Gastrocnemius medialis (tissue), 4 donors: ENCODE data around the gene SF3B6. TPM values are rescaled to one million over a fixed set of nuclear protein-coding genes. Genes with fewer than 3 reads are reported as not detected.
"Not testable (repeated sequence)": the region's sequence is repeated elsewhere in the genome, so short reads cannot be mapped to it uniquely, and the experiment has no call there.

ENCODE experiments used
- ATAC-seq, 2 donors: fragments of 150-250 bp; one replicate each; pipeline ENCODE4 v1.9.1; 2016
- DNase-seq, 2 donors: peaks; one replicate each; pipeline ENCODE4 v3.0.0-alpha.2; 2019
- H3K27ac ChIP-seq, 4 donors: fragments of 200-600 bp; sonication (generic); 1 replicate in 1 of 4; 2 replicates in 3 of 4; pipeline ENCODE4 v1.5.1; 2016 to 2018; ENCODE audit warnings: mild to moderate bottlenecking in 2 of 4, moderate library complexity in 1 of 4
- H3K27me3 ChIP-seq, 3 donors: fragments of 200-600 bp; sonication (generic) in 2 of 3; 1 replicate in 1 of 3; 2 replicates in 2 of 3; pipeline versions ENCODE4 v1.5.1 to v1.6.0; 2016 to 2019; ENCODE audit warnings: mild to moderate bottlenecking in 1 of 3, moderate library complexity in 1 of 3
- H3K36me3 ChIP-seq, 2 donors: fragments of 200-600 bp; sonication (generic) in 1 of 2; one replicate each; pipeline ENCODE4 v1.5.1; 2017 to 2018
- H3K4me1 ChIP-seq, 2 donors: fragments of 200-600 bp; sonication (generic) in 1 of 2; one replicate each; pipeline ENCODE4 v1.5.1; 2016 to 2017; ENCODE audit warnings: mild to moderate bottlenecking in 2 of 2
- H3K4me3 ChIP-seq, 4 donors: fragments of 200-600 bp; sonication (generic) in 3 of 4; 1 replicate in 1 of 4; 2 replicates in 3 of 4; pipeline ENCODE4 v1.5.1; 2016 to 2019; ENCODE audit warnings: mild to moderate bottlenecking in 2 of 4
- H3K9me3 ChIP-seq, 3 donors: fragments of 200-600 bp; sonication (generic) in 2 of 3; 1 replicate in 1 of 3; 2 replicates in 2 of 3; pipeline ENCODE4 v1.5.1; 2016 to 2019
- POLR2A ChIP-seq, 2 donors: fragments of 450-650 bp; IDR thresholded peaks; one replicate each; pipeline ENCODE4 v1.6.1; 2017; ENCODE audit warnings: antibody characterized with exemption in 2 of 2, mild to moderate bottlenecking in 2 of 2, moderate library complexity in 2 of 2
- in situ Hi-C, 4 donors: fragments of 200-750 bp; cut with MboI; loops; one replicate each; pipeline versions ENCODE4 v1.15.0 to v1.8.0; 2017; ENCODE audit warnings: low sequenced_read_pairs in 4 of 4
- intact Hi-C: fragments of 100-400 bp; cut with DNase I; formaldehyde crosslinking; loops from one replicate; pipeline ENCODE4 v1.15.1; 2023; ENCODE audit warnings: low total_unique reads
- total RNA-seq, 4 donors: library from RNA; depleted of rRNA; stranded (reverse); fragments of >200 nt; gene quantifications; one replicate each; pipeline versions ENCODE4 v1.1.0 to v1.2.3, GENCODE V29; 2016
- TF ChIP-seq, protein P1 (sequence below), 5 experiments: fragments of 450-650 bp in 3 of 5; fragments of 200-600 bp in 2 of 5; sonication (generic) in 2 of 5; IDR thresholded peaks in 4 of 5; conservative IDR thresholded peaks in 1 of 5; 1 replicate in 4 of 5; 2 replicates in 1 of 5; pipeline ENCODE4 v1.5.1; 2016 to 2019; ENCODE audit warnings: antibody characterized with exemption in 5 of 5, mild to moderate bottlenecking in 3 of 5, moderate library complexity in 3 of 5

Gene SF3B6
- total RNA-seq, 4 donors from 2014 or later: 55.2 to 88.1 (median 70.5) TPM

DNA sequence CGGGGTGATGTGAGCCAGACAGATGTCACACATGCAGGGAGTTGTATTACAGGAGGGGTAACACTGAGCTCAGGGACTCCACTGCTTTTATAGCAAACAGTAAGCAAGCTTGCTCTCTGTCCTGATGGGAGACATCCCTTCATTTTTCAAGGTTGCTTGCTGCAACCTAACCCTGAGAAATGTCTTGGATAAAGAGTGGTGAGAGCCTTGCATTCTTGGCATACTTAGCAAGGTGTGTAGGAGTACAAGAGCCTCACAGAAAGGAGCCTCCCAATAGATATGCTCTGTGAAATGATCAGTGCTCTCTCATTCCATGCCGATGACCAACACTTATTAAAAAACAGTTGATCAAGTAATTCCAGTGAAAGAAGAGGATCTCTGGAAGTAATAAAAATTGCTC, 38.9 kb upstream of the SF3B6 start:
- peaks cover 0 to 4% of the 10 kb centered on the region in 2 donors for H3K36me3 ChIP-seq
- in situ Hi-C loops (no loop called here), intact Hi-C loops (no loop called here)
- DNase-seq: no peak
- ATAC-seq: no peak
- no peak overlapping the region for H3K27ac ChIP-seq
- H3K4me1 ChIP-seq: no peaks in the 10 kb centered on the region
- TF ChIP-seq POLR2A (IDR thresholded peaks at IDR 0.05): no peak
- TF ChIP-seq, protein P1, sequence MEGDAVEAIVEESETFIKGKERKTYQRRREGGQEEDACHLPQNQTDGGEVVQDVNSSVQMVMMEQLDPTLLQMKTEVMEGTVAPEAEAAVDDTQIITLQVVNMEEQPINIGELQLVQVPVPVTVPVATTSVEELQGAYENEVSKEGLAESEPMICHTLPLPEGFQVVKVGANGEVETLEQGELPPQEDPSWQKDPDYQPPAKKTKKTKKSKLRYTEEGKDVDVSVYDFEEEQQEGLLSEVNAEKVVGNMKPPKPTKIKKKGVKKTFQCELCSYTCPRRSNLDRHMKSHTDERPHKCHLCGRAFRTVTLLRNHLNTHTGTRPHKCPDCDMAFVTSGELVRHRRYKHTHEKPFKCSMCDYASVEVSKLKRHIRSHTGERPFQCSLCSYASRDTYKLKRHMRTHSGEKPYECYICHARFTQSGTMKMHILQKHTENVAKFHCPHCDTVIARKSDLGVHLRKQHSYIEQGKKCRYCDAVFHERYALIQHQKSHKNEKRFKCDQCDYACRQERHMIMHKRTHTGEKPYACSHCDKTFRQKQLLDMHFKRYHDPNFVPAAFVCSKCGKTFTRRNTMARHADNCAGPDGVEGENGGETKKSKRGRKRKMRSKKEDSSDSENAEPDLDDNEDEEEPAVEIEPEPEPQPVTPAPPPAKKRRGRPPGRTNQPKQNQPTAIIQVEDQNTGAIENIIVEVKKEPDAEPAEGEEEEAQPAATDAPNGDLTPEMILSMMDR (IDR thresholded peaks at IDR 0.05 in 4 of 5, conservative IDR thresholded peaks at IDR 0.05 in 1 of 5): no peak
- no peak overlapping the region for H3K4me3 ChIP-seq
- no peaks in the 10 kb centered on the region for H3K9me3 ChIP-seq
- no peaks in the 10 kb centered on the region for H3K27me3 ChIP-seq

DNA sequence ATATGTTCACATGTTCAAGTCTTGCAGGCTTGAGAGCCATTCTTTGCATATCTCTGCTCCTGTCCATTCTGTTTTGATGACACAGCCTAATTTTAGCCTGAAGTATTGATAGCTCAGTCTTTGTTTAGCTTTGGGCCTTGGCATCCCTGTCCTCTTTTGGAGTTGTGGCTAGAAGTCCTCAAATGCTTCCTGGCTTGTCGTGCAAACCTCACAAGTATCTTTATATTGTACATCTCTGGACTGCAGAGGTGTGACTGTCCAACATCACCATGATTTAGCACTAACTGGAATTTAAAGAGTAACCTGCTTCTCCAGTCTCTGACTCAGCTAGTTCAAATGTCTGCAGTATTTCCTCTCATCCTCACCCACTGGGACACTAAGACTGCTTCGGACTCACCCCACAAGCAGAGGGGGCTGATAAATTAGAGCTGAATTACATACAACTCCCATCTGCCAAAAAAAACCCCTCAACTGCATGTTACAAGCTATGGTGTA, 35.3 kb upstream of the SF3B6 start:
- Histone ChIP-seq H3K4me3 (no peak overlapping the region), H3K36me3 (peaks cover 0 to 4% of the 10 kb centered on the region in 2 donors), H3K9me3 (no peaks in the 10 kb centered on the region), H3K4me1 (no peaks in the 10 kb centered on the region), H3K27me3 (no peaks in the 10 kb centered on the region), H3K27ac (no peak overlapping the region)
- no peak for ATAC-seq
- in situ Hi-C loops: no loop called here
- intact Hi-C loops: no loop called here
- no peak for TF ChIP-seq POLR2A (IDR thresholded peaks at IDR 0.05)
- TF ChIP-seq, protein P1 (IDR thresholded peaks at IDR 0.05 in 4 of 5, conservative IDR thresholded peaks at IDR 0.05 in 1 of 5): no peak
- DNase-seq: no peak

DNA sequence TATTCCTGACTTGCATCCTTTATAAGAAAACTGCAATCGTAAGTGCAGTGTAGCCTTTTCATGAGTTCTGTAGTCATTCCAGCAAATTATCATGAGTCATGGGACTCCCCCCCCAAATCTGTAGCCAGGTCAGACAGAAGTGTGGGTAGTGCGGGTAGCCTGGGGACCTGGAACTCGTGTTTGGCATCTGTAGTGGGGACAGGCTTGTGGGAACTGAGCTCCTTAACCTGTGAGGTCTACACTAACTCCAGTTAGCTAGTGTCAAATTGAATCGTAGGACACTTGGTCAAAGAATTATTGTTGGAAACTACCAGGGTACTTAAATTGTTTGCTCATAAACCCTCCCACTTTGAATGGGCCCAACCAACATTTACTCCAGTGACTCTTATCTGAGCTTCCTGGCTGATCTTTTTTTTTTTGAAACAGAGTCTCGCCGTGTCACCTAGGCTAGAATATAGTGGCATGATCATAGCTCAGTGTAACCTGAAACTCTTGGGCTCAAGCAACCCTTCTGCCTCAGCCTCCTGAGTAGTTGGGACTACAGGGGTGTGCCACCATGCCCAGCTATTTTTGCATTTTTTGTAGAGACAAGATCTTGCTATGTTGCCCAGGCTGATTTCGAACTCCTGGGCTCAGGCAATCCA, 34.7 kb upstream of the SF3B6 start:
- Histone ChIP-seq H3K36me3 (peaks cover 0 to 4% of the 10 kb centered on the region in 2 donors), H3K9me3 (no peaks in the 10 kb centered on the region), H3K27ac (no peak overlapping the region), H3K27me3 (no peaks in the 10 kb centered on the region), H3K4me1 (no peaks in the 10 kb centered on the region), H3K4me3 (no peak overlapping the region)
- TF ChIP-seq POLR2A (IDR thresholded peaks at IDR 0.05): no peak
- TF ChIP-seq, protein P1 (IDR thresholded peaks at IDR 0.05 in 4 of 5, conservative IDR thresholded peaks at IDR 0.05 in 1 of 5): no peak
- in situ Hi-C loops: no loop called here
- DNase-seq: no peak
- no peak for ATAC-seq
- intact Hi-C loops: no loop called here

DNA sequence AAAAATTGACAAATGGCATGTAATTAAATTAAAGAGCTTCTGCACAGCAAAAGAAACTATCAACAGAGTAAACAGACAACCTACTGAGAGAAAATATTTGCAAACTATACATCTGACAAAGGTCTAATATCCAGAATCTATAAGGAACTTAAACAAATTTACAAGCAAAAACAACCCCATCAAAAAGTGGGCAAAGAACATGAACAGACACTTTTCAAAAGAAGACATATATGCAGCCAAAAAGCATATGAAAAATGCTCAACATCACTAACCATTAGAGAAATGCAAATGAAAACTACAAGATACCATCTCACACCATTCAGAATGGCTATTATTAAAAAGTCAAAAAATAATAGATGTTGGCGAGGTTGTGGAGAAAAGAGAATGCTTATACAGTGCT, 33.3 kb upstream of the SF3B6 start:
- H3K4me1 ChIP-seq, H3K27ac ChIP-seq, DNase-seq, ATAC-seq, H3K9me3 ChIP-seq, H3K36me3 ChIP-seq, intact Hi-C loops, H3K4me3 ChIP-seq, in situ Hi-C loops, H3K27me3 ChIP-seq: not testable (repeated sequence)

DNA sequence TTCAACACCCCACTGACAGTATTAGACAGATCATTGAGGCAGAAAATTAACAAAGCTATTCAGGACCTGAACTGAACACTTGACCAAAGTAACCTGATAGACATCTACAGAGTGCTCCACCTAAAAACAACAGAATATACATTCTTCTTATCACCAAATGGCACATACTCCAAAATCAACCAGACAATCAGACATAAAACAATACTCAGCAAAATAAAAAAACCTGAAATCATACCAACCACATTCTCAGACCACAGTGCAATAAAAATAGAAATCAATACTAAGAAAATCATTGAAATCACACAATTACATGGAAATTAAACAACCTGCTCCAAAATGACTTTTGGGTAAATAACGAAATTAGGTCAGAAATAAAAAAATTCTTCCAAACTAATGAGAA, 31.2 kb upstream of the SF3B6 start:
- H3K4me1 ChIP-seq: no peaks in the 10 kb centered on the region
- no peaks in the 10 kb centered on the region for H3K27me3 ChIP-seq
- no peak for DNase-seq
- in situ Hi-C loops: no loop called here
- no peak for TF ChIP-seq POLR2A (IDR thresholded peaks at IDR 0.05)
- TF ChIP-seq, protein P1 (IDR thresholded peaks at IDR 0.05 in 4 of 5, conservative IDR thresholded peaks at IDR 0.05 in 1 of 5): no peak
- no peaks in the 10 kb centered on the region for H3K9me3 ChIP-seq
- ATAC-seq: no peak
- no peak overlapping the region for H3K27ac ChIP-seq
- intact Hi-C loops: no loop called here
- H3K4me3 ChIP-seq: no peak overlapping the region
- H3K36me3 ChIP-seq: no peaks in the 10 kb centered on the region
